ENCODE results near the gene SCAF4.

The SCAF4 gene

GRCh38 chr21:31693222-31693621, 38.7 kb downstream of the SCAF4 start:
- ChIA-PET CTCF (no interaction called here), POLR2A (ENCODE audit: low non-redundant PET) (no interaction called here)
- no peak for DNase-seq (ENCODE audit: low spot score)
- TF ChIP-seq CTCF (conservative IDR thresholded peaks at IDR 0.05; ENCODE audit: low read depth), result no peak
- no peak overlapping the region for H3K27ac ChIP-seq

GRCh38 chr21:31688603-31689368, 43.1 kb downstream of the SCAF4 start:
- POLR2A ChIA-PET (ENCODE audit: low non-redundant PET), result no interaction called here
- no peak for TF ChIP-seq CTCF (conservative IDR thresholded peaks at IDR 0.05; ENCODE audit: low read depth)
- no peak for DNase-seq (ENCODE audit: low spot score)
- CTCF ChIA-PET, result no interaction called here
- no peak overlapping the region for H3K27ac ChIP-seq

- POLR2A ChIA-PET (ENCODE audit: low non-redundant PET), result no interaction called here
These were observed 44.8 kb downstream of the SCAF4 start for GRCh38 chr21:31687108-31687507.

GRCh38 chr21:31686272-31686915, 45.5 kb downstream of the SCAF4 start:
- ChIA-PET POLR2A (ENCODE audit: low non-redundant PET) (no interaction called here), CTCF (interaction anchor here (0.5 to 0.6 kb wide), 3 partner anchors 163 to 1767 kb away, joined by 3 read pairs; no protein-coding TSS in a partner anchor)
- TF ChIP-seq CTCF (conservative IDR thresholded peaks at IDR 0.05; ENCODE audit: low read depth), result no peak

More at GRCh38 chr21:31687108-31687507, 44.8 kb downstream of the SCAF4 start:
- no peak overlapping the region for H3K27ac ChIP-seq
- CTCF ChIA-PET, result interaction anchor here (0.6 kb wide), 2 partner anchors 1048 to 1768 kb away, joined by 3 to 4 read pairs; no protein-coding TSS in a partner anchor
- no peak for TF ChIP-seq CTCF (conservative IDR thresholded peaks at IDR 0.05; ENCODE audit: low read depth)
- DNase-seq (ENCODE audit: low spot score), result no peak

GRCh38 chr21:31684918-31685317, 47.0 kb downstream of the SCAF4 start:
- no peak overlapping the region for H3K27ac ChIP-seq
- DNase-seq (ENCODE audit: low spot score), result no peak
- ChIA-PET POLR2A (ENCODE audit: low non-redundant PET) (no interaction called here), CTCF (no interaction called here)
- no peak for TF ChIP-seq CTCF (conservative IDR thresholded peaks at IDR 0.05; ENCODE audit: low read depth)

More at GRCh38 chr21:31686272-31686915, 45.5 kb downstream of the SCAF4 start:
- no peak overlapping the region for H3K27ac ChIP-seq
- DNase-seq (ENCODE audit: low spot score), result no peak

GRCh38 chr21:31683029-31683428, 48.9 kb downstream of the SCAF4 start:
- peak; percentile 17 for DNase-seq (ENCODE audit: low spot score)
- TF ChIP-seq CTCF (conservative IDR thresholded peaks at IDR 0.05; ENCODE audit: low read depth), result no peak
- POLR2A ChIA-PET (ENCODE audit: low non-redundant PET), result no interaction called here
- CTCF ChIA-PET, result no interaction called here
- no peak overlapping the region for H3K27ac ChIP-seq
